Posterior cingulate gyrus (tissue), 11 donors: ENCODE data around the gene UBXN7.
A peak's percentile ranks its signal among the peaks of the same experiment; 100 is the strongest.
"Not testable (repeated sequence)": the region's sequence is repeated elsewhere in the genome, so short reads cannot be mapped to it uniquely, and the experiment has no call there.

Experiments
- DNase-seq, 10 donors: peaks; one replicate each; pipeline versions ENCODE4 v3.0.0 to v3.0.0-alpha.2; 2020 to 2021; ENCODE audit warnings: mixed read lengths in 3 of 10
- intact Hi-C: fragments of 100-400 bp; cut with DNase I; formaldehyde crosslinking; loops from one replicate; pipeline ENCODE4 v1.15.1; 2023

The UBXN7 gene

GRCh38 chr3:196323691-196324090, 108.5 kb downstream of the UBXN7 start:
- intact Hi-C loops: no loop called here
- DNase-seq: no peak

- intact Hi-C loops: no loop called here
- DNase-seq: no peak
Measured at GRCh38 chr3:196323016-196323415, 109.2 kb downstream of the UBXN7 start.

GRCh38 chr3:196321162-196321561, 111.1 kb downstream of the UBXN7 start:
- peak in 2 of 10 donors; percentile 47 to 80 for DNase-seq
- intact Hi-C loops: no loop called here

DNA sequence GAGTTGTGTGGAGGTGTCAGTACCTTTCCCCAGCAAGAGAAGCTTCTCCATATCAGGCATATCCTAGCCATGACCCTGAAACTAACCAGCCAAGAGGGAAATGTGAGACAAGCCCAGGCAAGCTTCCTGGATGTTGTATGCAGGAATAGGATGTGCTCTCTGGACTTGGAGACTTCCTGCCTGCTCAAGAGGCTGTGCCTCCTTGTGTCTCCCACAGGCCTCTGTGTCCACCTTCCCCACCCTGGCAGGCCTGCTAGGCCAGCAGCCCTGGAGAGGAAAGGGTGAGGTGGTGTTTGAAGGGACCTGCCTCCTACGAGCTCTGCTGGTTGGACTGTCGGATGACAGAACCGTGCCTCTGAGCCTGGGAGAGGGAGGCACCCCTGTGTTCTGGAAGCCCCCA, 112.1 kb downstream of the UBXN7 start:
- DNase-seq: peak in 1 of 10 donors; percentile 35
- intact Hi-C loops: no loop called here

GRCh38 chr3:196317687-196318467, 114.3 kb downstream of the UBXN7 start, which contains the start of gene DYNLT2B:
Gene DYNLT2B (minus strand): TSS chr3:196318240. CDS start chr3:196318152, 88 bp downstream.
- intact Hi-C loops: loop anchor here (2.0 to 5.0 kb wide), 3 partner anchors 113 to 624 kb away; partner anchors contain the start of genes NCBP2 and RNF168
- peak; percentile 80 to 98 (median 88) for DNase-seq

GRCh38 chr3:196316799-196317686, 115.2 kb downstream of the UBXN7 start:
- intact Hi-C loops: loop anchor here (5.0 kb wide), 2 partner anchors 185 to 625 kb away; partner anchors contain the start of genes NCBP2 and RNF168
- DNase-seq: not testable (repeated sequence)

DNA sequence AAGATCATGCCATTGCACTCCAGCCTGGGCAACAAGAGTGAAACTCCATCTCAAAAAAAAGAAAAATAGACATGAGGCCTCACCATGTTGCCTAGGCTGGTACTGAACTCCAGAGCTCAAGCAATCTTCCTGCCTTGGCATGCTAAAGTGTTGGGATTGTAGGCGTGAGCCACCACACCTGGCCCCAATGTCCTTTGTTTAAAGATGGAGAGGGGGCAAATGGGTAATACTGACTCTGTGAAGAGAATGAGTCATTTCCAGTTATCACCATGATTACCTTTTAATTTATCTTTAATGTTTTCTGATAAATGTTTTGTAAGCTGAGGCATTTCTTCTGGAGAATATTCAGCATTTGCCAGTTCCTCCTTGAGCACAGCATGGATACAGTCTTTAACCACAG, 116.4 kb downstream of the UBXN7 start:
- no peak for DNase-seq
- intact Hi-C loops: loop anchor here (5.0 kb wide), 2 partner anchors 186 to 626 kb away; partner anchors contain the start of genes NCBP2 and RNF168

DNA sequence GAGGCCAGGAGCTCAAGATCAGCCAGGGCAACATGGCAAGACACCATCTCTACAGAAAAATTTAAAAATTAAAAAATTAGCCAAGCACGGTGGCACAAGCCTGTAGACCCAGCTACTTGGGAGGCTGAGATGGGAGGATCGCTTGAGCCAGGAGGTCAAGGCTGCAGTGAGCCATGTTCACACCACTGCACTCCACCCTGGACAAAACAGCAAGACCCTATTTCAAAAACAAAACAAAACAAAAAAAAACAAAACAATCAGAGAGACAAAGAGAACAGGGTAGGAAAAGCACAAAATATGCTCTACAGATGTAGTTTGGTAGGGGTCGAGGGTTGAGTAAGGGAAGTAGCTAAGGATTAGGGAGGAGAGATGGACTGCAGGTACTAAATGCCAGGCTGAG, 117.6 kb downstream of the UBXN7 start:
- DNase-seq: no peak
- intact Hi-C loops: no loop called here

DNA sequence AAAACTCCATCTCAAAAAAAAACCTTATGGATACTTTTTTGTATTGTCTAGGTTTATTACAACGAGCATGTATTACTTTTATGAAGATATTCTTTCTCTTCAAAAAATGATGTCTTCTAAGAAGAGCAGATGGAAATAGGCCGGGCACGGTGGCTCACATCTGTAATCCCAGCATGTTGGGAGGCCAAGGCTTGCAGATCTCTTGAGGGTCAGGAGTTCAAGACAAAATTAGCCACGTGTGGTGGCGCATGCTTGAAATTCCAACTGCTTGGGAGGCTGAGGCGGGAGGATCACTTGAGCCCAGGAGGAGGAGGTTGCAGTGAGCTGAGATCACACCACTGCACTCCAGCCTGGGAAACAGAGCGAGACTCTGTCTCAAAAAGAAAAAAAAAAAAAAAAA, 118.1 kb downstream of the UBXN7 start:
- DNase-seq, intact Hi-C loops: not testable (repeated sequence)

DNA sequence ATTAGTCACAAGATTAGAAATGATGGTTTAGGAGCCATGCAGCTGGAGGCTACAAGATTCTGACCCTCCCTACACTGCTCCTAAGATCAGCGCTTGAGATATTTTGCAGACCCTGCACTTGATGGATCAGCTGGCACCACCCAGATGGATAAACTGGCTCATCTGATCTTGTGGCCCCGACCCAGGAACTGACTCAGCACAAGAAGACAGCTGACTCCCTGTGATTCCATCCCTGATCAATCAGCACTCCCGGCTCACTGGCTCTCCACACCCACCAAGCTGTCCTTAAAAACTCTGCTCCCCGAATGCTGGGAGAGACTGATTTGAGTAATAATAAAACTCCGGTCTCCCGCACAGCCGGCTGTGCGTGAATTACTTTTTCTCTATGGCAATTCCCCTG, 129.3 kb downstream of the UBXN7 start:
- intact Hi-C loops, DNase-seq: not testable (repeated sequence)

- intact Hi-C loops, DNase-seq: not testable (repeated sequence)
Measured at GRCh38 chr3:196302551-196302950, 129.7 kb downstream of the UBXN7 start.

- no peak for DNase-seq
- intact Hi-C loops: no loop called here
Measured at GRCh38 chr3:196298521-196298920, 133.7 kb downstream of the UBXN7 start.
